Omental fat pad (tissue), 4 donors: Measurements from ENCODE around the gene FARS2. TPM values are rescaled to one million over a fixed set of nuclear protein-coding genes. Genes with fewer than 3 reads are reported as not detected.

Source experiments
- ATAC-seq: fragments of 150-250 bp; one replicate; pipeline ENCODE4 v1.9.1; 2016; ENCODE audit warnings: mild to moderate bottlenecking, moderate library complexity; ENCODE audit not compliant: low FRiP score
- DNase-seq: peaks from one replicate; pipeline ENCODE4 v3.0.0-alpha.2; 2019; ENCODE audit warnings: low spot score
- CTCF ChIP-seq, 3 donors: fragments of 450-650 bp; IDR thresholded peaks; one replicate each; pipeline ENCODE4 v1.5.1; 2016 to 2017; ENCODE audit warnings: antibody characterized with exemption in 3 of 3, mild to moderate bottlenecking in 3 of 3, moderate library complexity in 2 of 3
- total RNA-seq, 4 donors: library from RNA; depleted of rRNA; stranded (reverse); fragments of >200 nt; gene quantifications; one replicate each; pipeline ENCODE4 v1.1.0, GENCODE V29; 2016

The FARS2 gene
- total RNA-seq, 4 donors from 2014 or later = 12.5 to 18.1 (median 14.5) TPM

- DNase-seq = no peak
- ATAC-seq = no peak
- no peak for TF ChIP-seq CTCF (IDR thresholded peaks at IDR 0.05)
Observed at GRCh38 chr6:5529733-5530132, 268.4 kb downstream of the FARS2 start.

GRCh38 chr6:5531161-5531560 lies 269.8 kb downstream of the FARS2 start:
- no peak for ATAC-seq
- TF ChIP-seq CTCF (IDR thresholded peaks at IDR 0.05) = no peak

GRCh38 chr6:5531853-5532375 lies 270.6 kb downstream of the FARS2 start:
- no peak for TF ChIP-seq CTCF (IDR thresholded peaks at IDR 0.05)
- ATAC-seq = no peak
- DNase-seq = no peak

More at GRCh38 chr6:5531161-5531560, 269.8 kb downstream of the FARS2 start:
- DNase-seq = no peak

- no peak for ATAC-seq
- TF ChIP-seq CTCF (IDR thresholded peaks at IDR 0.05) = no peak
Observed at GRCh38 chr6:5532941-5533340, 271.6 kb downstream of the FARS2 start.

GRCh38 chr6:5534643-5535042 lies 273.3 kb downstream of the FARS2 start:
- ATAC-seq (no peak), DNase-seq (no peak)
- TF ChIP-seq CTCF (IDR thresholded peaks at IDR 0.05) = no peak

More at GRCh38 chr6:5532941-5533340, 271.6 kb downstream of the FARS2 start:
- DNase-seq = no peak

- TF ChIP-seq CTCF (IDR thresholded peaks at IDR 0.05) = no peak
- ATAC-seq = no peak
- DNase-seq = no peak
Observed at GRCh38 chr6:5536644-5537043, 275.3 kb downstream of the FARS2 start.

- DNase-seq (no peak), ATAC-seq (no peak)
Observed at GRCh38 chr6:5537132-5537531, 275.8 kb downstream of the FARS2 start.

More at GRCh38 chr6:5537132-5537531, 275.8 kb downstream of the FARS2 start:
- no peak for TF ChIP-seq CTCF (IDR thresholded peaks at IDR 0.05)
